H1 (cell line): ENCODE measurements around the gene CLIC3. TPM values are rescaled to one million over a fixed set of nuclear protein-coding genes. Genes with fewer than 3 reads are reported as not detected.

Source experiments
- ASH2L ChIP-seq: fragments of 200-600, 300-600 bp; sonication (generic); IDR thresholded peaks from one replicate; pipeline ENCODE4 v1.7.1; 2017; ENCODE audit warnings: low read length
- CTBP2 ChIP-seq: IDR thresholded peaks from 2 replicates; pipeline ENCODE4 v1.7.0; 2011; ENCODE audit warnings: borderline replicate concordance, mild to moderate bottlenecking, moderate library complexity, mixed read lengths, low read length; ENCODE audit not compliant: insufficient read depth, insufficient read length
- KDM4A ChIP-seq: IDR thresholded peaks from one replicate; pipeline ENCODE4 v1.7.1; 2012; ENCODE audit warnings: low read depth, mild to moderate bottlenecking, moderate library complexity, low read length, inconsistent platforms; ENCODE audit not compliant: severe bottlenecking
- SP1 ChIP-seq: IDR thresholded peaks from 2 replicates; pipeline ENCODE4 v1.6.1; 2011; ENCODE audit warnings: low read depth, low read length
- TAF1 ChIP-seq: IDR thresholded peaks from 2 replicates; pipeline ENCODE4 v1.6.1; 2011; ENCODE audit warnings: mild to moderate bottlenecking, low read depth, low read length
- ZNF274 ChIP-seq: IDR thresholded peaks from 2 replicates; pipeline ENCODE4 v1.7.0; 2012; ENCODE audit warnings: low read length, borderline replicate concordance; ENCODE audit errors: extremely low read depth
- polyA plus RNA-seq, 7 experiments: library from polyadenylated mRNA; depleted of rRNA in 3 of 7; stranded (reverse) in 5 of 7; unstranded in 2 of 7; fragments of >200 nt in 5 of 7; fragments of 200-250 nt in 2 of 7; gene quantifications; 1 replicate in 5 of 7; 2 replicates in 1 of 7; 4 replicates in 1 of 7; pipeline versions ENCODE4 v1.2.1 to v1.2.3, GENCODE V29; 2011 to 2013; ENCODE audit warnings: missing spikeins in 2 of 7, mixed read lengths in 2 of 7
- total RNA-seq: library from RNA; stranded (reverse); fragmentation: NEBNext Ultra II Directional; extraction: Animal tissue kit (Norgen Biotek cat#: 25700); gene quantifications from 2 replicates; pipeline ENCODE4 v1.2.1, GENCODE V29; 2021
- TF ChIP-seq, protein P1 (sequence below), 3 experiments: IDR thresholded peaks; 1 replicate in 2 of 3; 2 replicates in 1 of 3; pipeline versions ENCODE4 v1.5.1 to v1.6.1; 2011; ENCODE audit warnings: low read length in 3 of 3, mild to moderate bottlenecking in 3 of 3, inconsistent platforms in 2 of 3, low read depth in 1 of 3, moderate library complexity in 1 of 3; ENCODE audit not compliant: insufficient read depth in 1 of 3; ENCODE audit errors: control extremely low read depth in 1 of 3

CLIC3 gene
- total and polyA plus RNA-seq, 2 of the 8 experiments (the other 6 are each of a cell fraction or from before 2014, with no cell fraction given) = 0.12 TPM; not detected in 1

DNA sequence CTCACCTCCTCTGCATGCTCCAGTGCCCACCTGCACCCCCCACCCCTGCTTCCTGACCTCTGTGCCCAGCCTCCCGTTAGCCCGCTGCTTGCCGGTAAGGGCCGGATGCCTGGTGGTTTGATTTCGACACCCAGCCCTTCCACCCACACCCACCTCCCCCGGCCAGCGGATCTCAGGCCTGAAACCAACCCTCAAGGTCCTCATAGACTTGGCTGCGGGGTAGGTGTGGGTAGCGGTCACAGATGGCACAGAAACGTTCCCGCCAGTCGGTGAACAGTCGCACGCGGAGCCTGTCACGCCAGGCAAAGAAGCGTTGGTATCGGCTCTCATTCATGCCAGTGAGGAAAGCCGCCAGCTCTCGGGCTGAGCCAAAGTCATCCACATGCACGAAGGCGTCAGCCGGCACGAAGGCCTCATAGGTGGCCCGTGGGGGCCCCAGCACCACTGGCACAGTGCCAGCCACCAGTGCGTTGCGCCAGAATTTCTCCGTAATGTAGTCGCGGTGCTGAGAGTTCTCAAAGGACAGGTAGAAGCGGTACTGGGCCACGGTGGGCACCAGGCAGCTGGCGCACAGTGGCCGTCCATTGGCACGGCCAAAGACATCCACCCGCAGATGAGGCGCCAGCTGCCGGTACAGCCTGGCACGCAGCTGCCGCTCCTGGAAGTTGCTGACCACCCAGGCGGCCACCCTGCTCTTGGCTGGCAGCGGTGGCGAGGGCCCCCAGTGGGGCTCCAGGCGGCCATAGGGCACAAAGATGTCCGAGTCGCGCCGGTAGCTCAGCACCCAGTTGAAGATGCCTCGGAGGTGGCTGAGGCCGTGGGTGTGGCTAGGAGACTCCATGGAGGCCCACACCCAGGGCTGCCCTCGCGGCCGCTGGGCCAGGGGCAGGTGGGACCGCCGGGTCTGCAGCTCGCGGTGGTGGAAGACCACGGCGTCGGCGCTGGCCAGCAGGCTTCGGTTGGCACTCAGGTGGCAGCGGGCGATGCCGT lies 34.5 kb upstream of the CLIC3 start (continued):
- TF ChIP-seq, protein P1, sequence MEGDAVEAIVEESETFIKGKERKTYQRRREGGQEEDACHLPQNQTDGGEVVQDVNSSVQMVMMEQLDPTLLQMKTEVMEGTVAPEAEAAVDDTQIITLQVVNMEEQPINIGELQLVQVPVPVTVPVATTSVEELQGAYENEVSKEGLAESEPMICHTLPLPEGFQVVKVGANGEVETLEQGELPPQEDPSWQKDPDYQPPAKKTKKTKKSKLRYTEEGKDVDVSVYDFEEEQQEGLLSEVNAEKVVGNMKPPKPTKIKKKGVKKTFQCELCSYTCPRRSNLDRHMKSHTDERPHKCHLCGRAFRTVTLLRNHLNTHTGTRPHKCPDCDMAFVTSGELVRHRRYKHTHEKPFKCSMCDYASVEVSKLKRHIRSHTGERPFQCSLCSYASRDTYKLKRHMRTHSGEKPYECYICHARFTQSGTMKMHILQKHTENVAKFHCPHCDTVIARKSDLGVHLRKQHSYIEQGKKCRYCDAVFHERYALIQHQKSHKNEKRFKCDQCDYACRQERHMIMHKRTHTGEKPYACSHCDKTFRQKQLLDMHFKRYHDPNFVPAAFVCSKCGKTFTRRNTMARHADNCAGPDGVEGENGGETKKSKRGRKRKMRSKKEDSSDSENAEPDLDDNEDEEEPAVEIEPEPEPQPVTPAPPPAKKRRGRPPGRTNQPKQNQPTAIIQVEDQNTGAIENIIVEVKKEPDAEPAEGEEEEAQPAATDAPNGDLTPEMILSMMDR (IDR thresholded peaks at IDR 0.05; ENCODE audit: control extremely low read depth in 1 of 3, insufficient read depth in 1 of 3, low read depth in 1 of 3, low read length in 3 of 3) = no peak
- TF ChIP-seq ZNF274 (no peak), CTBP2 (no peak), TAF1 (no peak), ASH2L (no peak), KDM4A (no peak), SP1 (no peak)
